ENCODE data around the gene ATP12A. TPM values are rescaled to one million over a fixed set of nuclear protein-coding genes. Genes with fewer than 3 reads are reported as not detected.

The ATP12A gene
- polyA plus RNA-seq, 2 of the 4 experiments (the other 2 are of a cell fraction): not detected

GRCh38 chr13:24631922-24632321, 48.3 kb upstream of the ATP12A start:
- no peaks in the 10 kb centered on the region for H3K4me1 ChIP-seq
- TF ChIP-seq SREBF2 (IDR thresholded peaks at IDR 0.05) (no peak), EHF (CRISPR knock-in tag; IDR thresholded peaks at IDR 0.05) (no peak), ESRRA (IDR thresholded peaks at IDR 0.05; ENCODE audit: borderline replicate concordance, low read length) (no peak), FOXS1 (CRISPR knock-in tag; IDR thresholded peaks at IDR 0.05) (no peak), HES2 (IDR thresholded peaks at IDR 0.05) (no peak), HOXB5 (CRISPR knock-in tag; IDR thresholded peaks at IDR 0.05) (no peak), CTCF (IDR thresholded peaks at IDR 0.05) (no peak), TFCP2L1 (CRISPR knock-in tag; IDR thresholded peaks at IDR 0.05) (no peak), HOXA7 (CRISPR knock-in tag; IDR thresholded peaks at IDR 0.05) (no peak), ELK1 (IDR thresholded peaks at IDR 0.05; ENCODE audit: low read depth, low read length) (no peak), NR3C1 (IDR thresholded peaks at IDR 0.05) (no peak), NPAS2 (CRISPR knock-in tag; IDR thresholded peaks at IDR 0.05; ENCODE audit: borderline replicate concordance) (no peak), FOSL2 (IDR thresholded peaks at IDR 0.05) (no peak), FOSL2 (CRISPR knock-in tag; IDR thresholded peaks at IDR 0.05) (no peak), CHD4 (IDR thresholded peaks at IDR 0.05; ENCODE audit: borderline replicate concordance) (no peak), REST (IDR thresholded peaks at IDR 0.05) (no peak)
- DNase-seq (ENCODE audit: low read depth in 1 of 2, low spot score in 1 of 2): no peak
- no peak overlapping the region for H3K27ac ChIP-seq
- ATAC-seq: no peak
- H3K4me3 ChIP-seq: no peak overlapping the region
- H3K4me2 ChIP-seq: no peak overlapping the region
- ChIA-PET POLR2A (interaction anchor here (0.5 kb wide), 1 partner anchor 69 kb away, joined by 4 read pairs; no protein-coding TSS in a partner anchor), CTCF (no interaction called here)
- no peaks in the 10 kb centered on the region for H3K9me3 ChIP-seq
- 56% methylated on average over 5 of the region's 5 CpGs for WGBS (ENCODE audit: missing lambda C conversion rate)
- FAIRE-seq: no peak

GRCh38 chr13:24632382-24633121, 47.7 kb upstream of the ATP12A start:
- DNase-seq (ENCODE audit: low read depth in 1 of 2, low spot score in 1 of 2): no peak
- Histone ChIP-seq H3K4me3 (no peak overlapping the region), H3K4me2 (no peak overlapping the region), H3K27ac (no peak overlapping the region), H3K9me3 (no peaks in the 10 kb centered on the region), H3K4me1 (no peaks in the 10 kb centered on the region)
- CTCF ChIA-PET: interaction anchor here (0.6 kb wide), 1 partner anchor 95 kb away, joined by 3 read pairs; no protein-coding TSS in a partner anchor
- FAIRE-seq: no peak
- TF ChIP-seq FOSL2 (IDR thresholded peaks at IDR 0.05): no peak
- no peak for TF ChIP-seq FOSL2 (CRISPR knock-in tag; IDR thresholded peaks at IDR 0.05)
- no peak for TF ChIP-seq HOXA7 (CRISPR knock-in tag; IDR thresholded peaks at IDR 0.05)
- TF ChIP-seq CBX8 (IDR thresholded peaks at IDR 0.05): no peak
- no peak for TF ChIP-seq MYC (IDR thresholded peaks at IDR 0.05; ENCODE audit: borderline replicate concordance, low read length)
- TF ChIP-seq EP300 (IDR thresholded peaks at IDR 0.05): no peak
- TF ChIP-seq PBX3 (IDR thresholded peaks at IDR 0.05): no peak
- TF ChIP-seq MAZ (IDR thresholded peaks at IDR 0.05; ENCODE audit: borderline replicate concordance, low read depth, low read length): no peak
- TF ChIP-seq CHD4 (IDR thresholded peaks at IDR 0.05; ENCODE audit: borderline replicate concordance): no peak
- TF ChIP-seq CHD2 (IDR thresholded peaks at IDR 0.05; ENCODE audit: low read length, partially characterized antibody): no peak
- TF ChIP-seq ZSCAN20 (CRISPR knock-in tag; IDR thresholded peaks at IDR 0.05): no peak
- TF ChIP-seq PHF8 (IDR thresholded peaks at IDR 0.05; ENCODE audit: borderline replicate concordance, low read depth): no peak
- no peak for TF ChIP-seq USF2 (IDR thresholded peaks at IDR 0.05)
- WGBS (ENCODE audit: missing lambda C conversion rate): 52% methylated on average over 6 of the region's 6 CpGs
- ATAC-seq: no peak
- POLR2A ChIA-PET: interaction anchor here (0.5 kb wide), 1 partner anchor 69 kb away, joined by 4 read pairs; no protein-coding TSS in a partner anchor
